Measurements from ENCODE around the gene ELOA. TPM values are rescaled to one million over a fixed set of nuclear protein-coding genes. Genes with fewer than 3 reads are reported as not detected.

Gene ELOA, protein sequence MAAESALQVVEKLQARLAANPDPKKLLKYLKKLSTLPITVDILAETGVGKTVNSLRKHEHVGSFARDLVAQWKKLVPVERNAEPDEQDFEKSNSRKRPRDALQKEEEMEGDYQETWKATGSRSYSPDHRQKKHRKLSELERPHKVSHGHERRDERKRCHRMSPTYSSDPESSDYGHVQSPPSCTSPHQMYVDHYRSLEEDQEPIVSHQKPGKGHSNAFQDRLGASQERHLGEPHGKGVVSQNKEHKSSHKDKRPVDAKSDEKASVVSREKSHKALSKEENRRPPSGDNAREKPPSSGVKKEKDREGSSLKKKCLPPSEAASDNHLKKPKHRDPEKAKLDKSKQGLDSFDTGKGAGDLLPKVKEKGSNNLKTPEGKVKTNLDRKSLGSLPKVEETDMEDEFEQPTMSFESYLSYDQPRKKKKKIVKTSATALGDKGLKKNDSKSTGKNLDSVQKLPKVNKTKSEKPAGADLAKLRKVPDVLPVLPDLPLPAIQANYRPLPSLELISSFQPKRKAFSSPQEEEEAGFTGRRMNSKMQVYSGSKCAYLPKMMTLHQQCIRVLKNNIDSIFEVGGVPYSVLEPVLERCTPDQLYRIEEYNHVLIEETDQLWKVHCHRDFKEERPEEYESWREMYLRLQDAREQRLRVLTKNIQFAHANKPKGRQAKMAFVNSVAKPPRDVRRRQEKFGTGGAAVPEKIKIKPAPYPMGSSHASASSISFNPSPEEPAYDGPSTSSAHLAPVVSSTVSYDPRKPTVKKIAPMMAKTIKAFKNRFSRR
- total RNA-seq, result 19.7 TPM

GRCh38 chr1:23743287-23744152 lies at the start of gene ELOA:
TSS of gene ELOA (plus strand) at chr1:23743471. CDS start at chr1:23743504, 33 bp downstream.

DNA sequence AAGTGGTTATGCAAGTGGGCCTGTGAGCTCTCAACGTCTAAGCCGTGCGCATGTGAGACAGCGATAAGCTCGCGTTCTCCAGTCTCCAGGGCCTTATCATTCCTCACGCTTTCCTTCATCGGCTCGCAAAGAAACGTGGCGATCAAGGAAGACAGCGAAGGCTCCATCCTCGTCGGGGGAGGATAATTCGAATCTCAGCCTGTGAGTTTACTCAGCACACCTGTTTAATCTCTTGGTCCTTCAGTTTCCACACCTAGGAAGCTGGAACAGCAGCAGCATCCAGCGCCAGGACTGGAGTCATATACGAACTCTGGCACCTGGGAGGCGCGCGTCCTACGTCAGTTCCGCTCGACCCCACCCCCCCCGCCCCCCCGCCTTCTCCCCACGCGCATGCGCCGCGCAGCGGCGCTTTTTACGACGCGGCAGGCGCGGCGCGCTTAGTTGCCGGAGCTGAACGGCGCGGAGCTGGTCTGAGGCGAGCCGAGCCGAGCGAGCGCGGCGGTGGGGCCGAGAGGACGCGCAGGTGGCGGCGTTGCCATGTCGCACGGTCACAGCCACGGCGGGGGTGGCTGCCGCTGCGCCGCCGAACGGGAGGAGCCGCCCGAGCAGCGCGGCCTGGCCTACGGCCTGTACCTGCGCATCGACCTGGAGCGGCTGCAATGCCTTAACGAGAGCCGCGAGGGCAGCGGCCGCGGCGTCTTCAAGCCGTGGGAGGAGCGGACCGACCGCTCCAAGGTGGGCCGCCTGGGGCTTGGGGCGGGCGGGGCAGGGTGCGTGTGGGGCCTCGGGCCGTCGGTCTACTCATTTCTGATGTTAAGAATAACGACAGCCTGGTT lies 34.9 kb downstream of the ELOA start, which contains the start of gene PITHD1:
Gene PITHD1, plus strand, starts transcription at position 440 of the 836 bp plus-strand sequence. Its CDS starts 98 bp downstream, at position 538.

GRCh38 chr1:23790696-23791515 lies 47.6 kb downstream of the ELOA start, which contains the start of gene LYPLA2:
TSS of gene LYPLA2 (plus strand) at chr1:23791145. CDS start at chr1:23792683, 1,538 bp downstream.

DNA sequence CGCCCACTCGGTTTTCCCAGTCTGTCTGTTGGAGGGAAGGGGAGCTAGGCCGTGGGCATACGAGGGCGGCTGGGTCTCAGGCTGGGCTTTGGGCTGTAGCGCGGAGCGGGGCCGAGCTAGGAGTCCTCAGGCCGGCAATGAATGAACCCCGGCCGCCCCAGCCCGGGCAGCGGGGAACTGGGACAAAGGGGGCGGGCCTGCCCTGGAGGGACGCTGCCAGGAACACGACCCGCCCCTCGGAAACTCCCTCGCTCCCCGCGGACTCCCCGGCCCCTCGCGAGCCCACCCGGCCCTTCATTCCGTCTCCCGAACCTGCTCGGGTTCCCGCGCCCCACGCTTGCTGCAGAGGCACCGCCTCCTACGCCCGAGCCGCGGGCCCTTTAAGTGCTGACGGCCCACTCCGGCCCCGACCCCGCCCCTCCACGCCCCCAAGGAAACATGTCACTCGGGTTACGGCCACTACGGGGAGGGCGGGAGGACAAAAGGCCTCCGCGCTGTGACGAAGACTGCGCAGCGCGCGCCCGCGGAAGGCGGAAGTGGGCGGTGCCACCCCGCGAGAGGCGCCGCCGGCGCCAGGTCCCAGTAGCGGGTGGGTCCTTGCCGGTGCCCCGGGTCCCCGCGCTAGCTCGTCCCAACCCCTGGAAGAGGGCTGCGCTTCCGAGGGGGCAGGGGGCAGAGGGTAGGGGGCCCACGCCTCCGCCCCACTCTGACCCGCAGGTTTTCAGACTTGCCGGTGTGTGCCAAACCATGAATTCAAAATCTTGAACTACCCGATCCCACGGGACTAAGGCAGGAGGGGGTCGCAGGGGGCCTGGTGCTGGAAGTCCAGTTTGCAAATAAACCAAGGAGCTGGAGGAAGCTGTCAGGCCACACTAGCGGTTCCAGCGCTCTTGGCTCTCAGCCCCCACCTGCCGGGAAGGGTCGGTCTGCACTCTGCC lies 57.4 kb downstream of the ELOA start, which contains the start of gene GALE:
Gene GALE, minus strand, starts transcription at position 355 of the 938 bp plus-strand sequence. CDS start 1,747 bp downstream, outside the sequence.

Other genes starting within 250 kb of the ELOA start
- 9.0 TPM for gene E2F2, start 212.2 kb upstream of the ELOA start, total RNA-seq
- gene ID3, start 184.0 kb upstream of the ELOA start, total RNA-seq, result 558 TPM
- gene RPL11, start 51.7 kb upstream of the ELOA start, total RNA-seq, result 893 TPM
- 48.1 TPM for gene PITHD1, start 34.9 kb downstream of the ELOA start, total RNA-seq
- gene LYPLA2, start 47.7 kb downstream of the ELOA start, total RNA-seq, result 55.3 TPM
- 22.0 TPM for gene GALE, start 57.3 kb downstream of the ELOA start, total RNA-seq
- 49.5 TPM for gene HMGCL, start 82.0 kb downstream of the ELOA start, total RNA-seq
- gene FUCA1, start 124.8 kb downstream of the ELOA start, total RNA-seq, result 39.7 TPM
- gene CNR2, start 169.9 kb downstream of the ELOA start, total RNA-seq, result 0.12 TPM
- 93.8 TPM for gene PNRC2, start 216.4 kb downstream of the ELOA start, total RNA-seq
- gene SRSF10, start 236.9 kb downstream of the ELOA start, total RNA-seq, result 111 TPM

Data from metanephros (tissue), 1 donor.